Measurements from ENCODE around the gene MAPKAP1. TPM values are rescaled to one million over a fixed set of nuclear protein-coding genes. Genes with fewer than 3 reads are reported as not detected.

Gene MAPKAP1
- total and polyA plus RNA-seq, 2 of the 13 experiments (the other 11 are each of a cell fraction or from before 2014, with no cell fraction given): 45.0 to 64.3 TPM

GRCh38 chr9:125601961-125602360 is 105.0 kb downstream of the MAPKAP1 start:
- Histone ChIP-seq H2AFZ (ENCODE audit: low read length) (no peak overlapping the region), H3K27ac (ENCODE audit: extremely low read length, insufficient read depth, low read length) (no peak overlapping the region), H3K27me3 (ENCODE audit: control insufficient read depth in 1 of 2, insufficient read depth in 2 of 2, low read length in 2 of 2) (no peaks in the 10 kb centered on the region), H3K4me1 (ENCODE audit: insufficient read depth, low read length) (peaks cover 20% of the 10 kb centered on the region), H3K79me2 (ENCODE audit: insufficient read depth, low read length) (no peaks in the 10 kb centered on the region), H3K9ac (ENCODE audit: insufficient read depth, low read depth, low read length) (no peak overlapping the region), H4K20me1 (ENCODE audit: insufficient read depth, low read length) (no peaks in the 10 kb centered on the region), H3K9me3 (ENCODE audit: low read length) (no peaks in the 10 kb centered on the region), H3K4me3 (replicated peaks in 1 of 3; ENCODE audit: insufficient read depth in 1 of 3, low read depth in 2 of 3, low read length in 3 of 3) (no peak overlapping the region), H3K36me3 (replicated peaks in 1 of 2; ENCODE audit: control insufficient read depth in 1 of 2, insufficient read depth in 2 of 2, low read length in 2 of 2) (no peaks in the 10 kb centered on the region), H3K4me2 (ENCODE audit: low read depth, low read length) (no peak overlapping the region)
- intact Hi-C loops (cut with micrococcal nuclease; ENCODE audit: unreplicated experiment): no loop called here
- TF ChIP-seq STAG1 (CRISPR knock-in tag; IDR thresholded peaks at IDR 0.05) (peak; percentile 22; the same call in 1 of the 2 replicates), ZEB1 (IDR thresholded peaks at IDR 0.05; ENCODE audit: insufficient replicate concordance, low read depth) (no peak), ZNF407 (CRISPR knock-in tag; IDR thresholded peaks at IDR 0.05; ENCODE audit: not compliant biosample characterization) (no peak), CTCF (CRISPR knock-in tag; IDR thresholded peaks at IDR 0.05) (peak; percentile 17; the same call in 1 of the 2 replicates), ZNF496 (CRISPR knock-in tag; IDR thresholded peaks at IDR 0.05; ENCODE audit: insufficient replicate concordance) (no peak)
- no peak for ATAC-seq
- FAIRE-seq: no peak
- ChIA-PET POLR2A (no interaction called here), CTCF (ENCODE audit: low intra/inter-chr PET ratio, low total read pairs) (no interaction called here)
- in situ Hi-C loops (cut with HindIII; ENCODE audit: extremely low pct_ligation_motif_present, low pct_unique_long_range_greater_than_20kb): no loop called here
- DNase-seq (ENCODE audit: low spot score): no peak
- 95% methylated on average over 7 of the region's 7 CpGs for WGBS (ENCODE audit: low lambda C conversion rate)
- no TSS peak for BruUV-seq (replicated peaks)

Data from HepG2 (cell line).